Endothelial cell of umbilical vein (primary cell): Measurements from ENCODE around the gene PIK3CB. TPM values are rescaled to one million over a fixed set of nuclear protein-coding genes. Genes with fewer than 3 reads are reported as not detected.

Experiments used
- BruUV-seq: library from RNA; stranded (reverse); fragments of 400-500 nt; replicated peaks from 2 replicates; lab custom pipeline; 2021; lab: Mats Ljungman, UMichigan
- CTCF ChIA-PET: fragments of 300-600, 350-600 bp; sonication (Branson Sonifier 250); formaldehyde crosslinking; loops from one replicate; lab custom pipeline; 2021; ENCODE audit warnings: antibody characterized with exemption, inconsistent platforms; lab: Charles Lee
- POLR2A ChIA-PET: fragments of 300-600, 350-600 bp; sonication (Branson Sonifier 250); formaldehyde crosslinking; loops from one replicate; lab custom pipeline; 2021; ENCODE audit warnings: antibody characterized with exemption, inconsistent platforms; lab: Charles Lee
- DNase-seq: peaks from one replicate; pipeline ENCODE4 v3.0.0-alpha.2; 2011; ENCODE audit warnings: low read depth, low spot score
- FAIRE-seq: peaks from 2 replicates; lab custom pipeline; 2011; peaks lifted over from hg19 to GRCh38; lab: Jason Lieb, UNC
- H2AFZ ChIP-seq: 2 replicates; pipeline ENCODE4 v1.6.0; 2012; ENCODE audit warnings: low read depth, low read length, control low read depth, inconsistent platforms
- H3K27ac ChIP-seq: 2 replicates; pipeline ENCODE4 v1.5.1; 2011; ENCODE audit warnings: low read depth, mild to moderate bottlenecking, control low read depth, low read length, moderate library complexity; ENCODE audit not compliant: insufficient read depth
- H3K27me3 ChIP-seq, 2 experiments: 2 replicates each; pipeline versions ENCODE4 v1.6.0 to v1.6.1; 2011; ENCODE audit warnings: low read length in 2 of 2, mixed read lengths in 1 of 2; ENCODE audit not compliant: control insufficient read depth in 2 of 2, insufficient read depth in 2 of 2
- H3K36me3 ChIP-seq, 2 experiments: 2 replicates in 1 of 2; 3 replicates in 1 of 2; pipeline ENCODE4 v1.5.1; 2011; ENCODE audit warnings: low read length in 2 of 2, mild to moderate bottlenecking in 1 of 2, moderate library complexity in 1 of 2; ENCODE audit not compliant: control insufficient read depth in 2 of 2, insufficient read depth in 2 of 2; ENCODE audit errors: extremely low read depth in 1 of 2
- H3K4me1 ChIP-seq: 3 replicates; pipeline ENCODE4 v1.5.1; 2011; ENCODE audit warnings: mild to moderate bottlenecking, low read length; ENCODE audit not compliant: control insufficient read depth, insufficient read depth; ENCODE audit errors: extremely low read depth
- H3K4me2 ChIP-seq: 2 replicates; pipeline ENCODE4 v1.6.1; 2011; ENCODE audit warnings: low read length, control low read depth, mixed read lengths; ENCODE audit not compliant: insufficient read depth
- H3K4me3 ChIP-seq, 3 experiments: fragments of 200-600 bp in 1 of 3; sonication (generic), shearing (Covaris generic) in 1 of 3; replicated peaks in 1 of 3; 2 replicates each; pipeline ENCODE4 v1.5.1; 2011 to 2016; ENCODE audit warnings: control low read depth in 3 of 3, low read length in 3 of 3, mild to moderate bottlenecking in 2 of 3, inconsistent platforms in 1 of 3, low read depth in 1 of 3, moderate library complexity in 1 of 3; ENCODE audit not compliant: insufficient read depth in 1 of 3
- H3K79me2 ChIP-seq: 2 replicates; pipeline ENCODE4 v1.6.0; 2012; ENCODE audit warnings: low read length, inconsistent platforms; ENCODE audit not compliant: control insufficient read depth, insufficient read depth
- H3K9ac ChIP-seq: replicated peaks from 2 replicates; pipeline ENCODE3; 2011; ENCODE audit warnings: low read length, control low read depth; ENCODE audit not compliant: insufficient read depth; ENCODE audit errors: extremely low read depth
- H3K9me1 ChIP-seq: replicated peaks from 3 replicates; pipeline ENCODE4 v1.6.0; 2011; ENCODE audit warnings: mild to moderate bottlenecking, low read length; ENCODE audit not compliant: control insufficient read depth, insufficient read depth; ENCODE audit errors: extremely low read depth
- H3K9me3 ChIP-seq: replicated peaks from 2 replicates; pipeline ENCODE4 v1.5.1; 2012; ENCODE audit warnings: low read length, inconsistent platforms; ENCODE audit not compliant: control insufficient read depth, insufficient read depth
- H4K20me1 ChIP-seq: replicated peaks from 2 replicates; pipeline ENCODE3; 2011; ENCODE audit warnings: mild to moderate bottlenecking, low read length; ENCODE audit not compliant: control insufficient read depth, insufficient read depth; ENCODE audit errors: extremely low read depth
- EZH2 ChIP-seq: IDR thresholded peaks from 2 replicates; pipeline ENCODE4 v1.6.1; 2012; ENCODE audit warnings: borderline replicate concordance, low read depth, mild to moderate bottlenecking, moderate library complexity, low read length, inconsistent platforms; ENCODE audit not compliant: severe bottlenecking
- FOS ChIP-seq: IDR thresholded peaks from 2 replicates; pipeline ENCODE4 v1.6.1; 2011; ENCODE audit warnings: mild to moderate bottlenecking, low read length, moderate library complexity, borderline replicate concordance; ENCODE audit not compliant: insufficient read depth
- GATA2 ChIP-seq: IDR thresholded peaks from 2 replicates; pipeline ENCODE4 v1.7.0; 2011; ENCODE audit warnings: low read depth, mild to moderate bottlenecking, moderate library complexity, mixed read lengths, low read length; ENCODE audit not compliant: insufficient read length, insufficient read depth
- JUN ChIP-seq: IDR thresholded peaks from 2 replicates; pipeline ENCODE4 v1.6.1; 2011; ENCODE audit warnings: borderline replicate concordance, low read depth; ENCODE audit not compliant: insufficient read length, insufficient read depth
- MYC ChIP-seq: IDR thresholded peaks from one replicate; pipeline ENCODE4 v1.6.1; 2011; ENCODE audit warnings: mild to moderate bottlenecking, low read depth, low read length
- POLR2A ChIP-seq: IDR thresholded peaks from 2 replicates; pipeline ENCODE4 v1.6.1; 2012; ENCODE audit warnings: low read depth, mild to moderate bottlenecking, control low read depth, low read length
- POLR2AphosphoS5 ChIP-seq: IDR thresholded peaks from 2 replicates; pipeline ENCODE4 v1.6.1; 2012; ENCODE audit warnings: low read depth, mild to moderate bottlenecking, control low read depth, low read length, moderate library complexity; ENCODE audit not compliant: insufficient read depth
- dilution Hi-C: fragments of 300-500 bp; cut with MboI; formaldehyde crosslinking; loops from one replicate; pipeline ENCODE4 v1.15.0; 2019; ENCODE audit warnings: low sequenced_read_pairs; ENCODE audit not compliant: extremely low pct_ligation_motif_present
- intact Hi-C: fragments of 100-400 bp; cut with micrococcal nuclease; formaldehyde crosslinking; loops from one replicate; pipeline ENCODE4 v1.10.0; 2022
- polyA plus RNA-seq, 4 experiments: library from polyadenylated mRNA; depleted of rRNA in 3 of 4; stranded (reverse) in 3 of 4; unstranded in 1 of 4; fragments of >200 nt; gene quantifications; 2 replicates each; pipeline versions ENCODE4 v1.2.1 to v1.2.3, GENCODE V29; 2011 to 2012; ENCODE audit warnings: missing spikeins in 1 of 4
- total RNA-seq: library from RNA; stranded (reverse); gene quantifications from 2 replicates; pipeline ENCODE4 v1.2.3, GENCODE V29; 2021
- TF ChIP-seq, protein P1 (sequence below): IDR thresholded peaks from 2 replicates; pipeline ENCODE4 v1.6.1; 2011; ENCODE audit not compliant: insufficient read depth, insufficient read length
- TF ChIP-seq, protein P2 (sequence below), 2 donors: IDR thresholded peaks; 1 replicate in 1 of 2; 2 replicates in 1 of 2; pipeline ENCODE4 v1.5.1; 2011; ENCODE audit warnings: low read length in 2 of 2, mild to moderate bottlenecking in 2 of 2, moderate library complexity in 2 of 2, control low read depth in 1 of 2, inconsistent platforms in 1 of 2, low read depth in 1 of 2; ENCODE audit not compliant: insufficient read depth in 1 of 2; ENCODE audit errors: extremely low read depth in 1 of 2

Gene PIK3CB
- total and polyA plus RNA-seq, 2 donors (not counting 3 experiments of a cell fraction or from before 2014, with no cell fraction given): 9.0 to 29.8 TPM

- ChIA-PET CTCF (interaction anchor here (1.1 kb wide), 1 partner anchor 8 kb away, joined by 3 read pairs; no protein-coding TSS in a partner anchor), POLR2A (no interaction called here)
- H3K4me3 ChIP-seq: no peak overlapping the region
- no peaks in the 10 kb centered on the region for H3K9me1 ChIP-seq
- no peaks in the 10 kb centered on the region for H4K20me1 ChIP-seq
- H3K9ac ChIP-seq: no peak overlapping the region
- no peak overlapping the region for H2AFZ ChIP-seq
- H3K27me3 ChIP-seq: no peaks in the 10 kb centered on the region
- dilution Hi-C loops: no loop called here
- DNase-seq: no peak
- H3K36me3 ChIP-seq: no peaks in the 10 kb centered on the region
- no peaks in the 10 kb centered on the region for H3K4me1 ChIP-seq
- intact Hi-C loops: no loop called here
- no peak overlapping the region for H3K4me2 ChIP-seq
- no TSS peak for BruUV-seq
- H3K27ac ChIP-seq: no peak overlapping the region
- TF ChIP-seq FOS (no peak), GATA2 (no peak), POLR2AphosphoS5 (no peak), EZH2 (no peak), POLR2A (no peak), JUN (no peak), MYC (no peak)
- TF ChIP-seq, protein P1, sequence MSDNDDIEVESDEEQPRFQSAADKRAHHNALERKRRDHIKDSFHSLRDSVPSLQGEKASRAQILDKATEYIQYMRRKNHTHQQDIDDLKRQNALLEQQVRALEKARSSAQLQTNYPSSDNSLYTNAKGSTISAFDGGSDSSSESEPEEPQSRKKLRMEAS: no peak
- TF ChIP-seq, protein P2, sequence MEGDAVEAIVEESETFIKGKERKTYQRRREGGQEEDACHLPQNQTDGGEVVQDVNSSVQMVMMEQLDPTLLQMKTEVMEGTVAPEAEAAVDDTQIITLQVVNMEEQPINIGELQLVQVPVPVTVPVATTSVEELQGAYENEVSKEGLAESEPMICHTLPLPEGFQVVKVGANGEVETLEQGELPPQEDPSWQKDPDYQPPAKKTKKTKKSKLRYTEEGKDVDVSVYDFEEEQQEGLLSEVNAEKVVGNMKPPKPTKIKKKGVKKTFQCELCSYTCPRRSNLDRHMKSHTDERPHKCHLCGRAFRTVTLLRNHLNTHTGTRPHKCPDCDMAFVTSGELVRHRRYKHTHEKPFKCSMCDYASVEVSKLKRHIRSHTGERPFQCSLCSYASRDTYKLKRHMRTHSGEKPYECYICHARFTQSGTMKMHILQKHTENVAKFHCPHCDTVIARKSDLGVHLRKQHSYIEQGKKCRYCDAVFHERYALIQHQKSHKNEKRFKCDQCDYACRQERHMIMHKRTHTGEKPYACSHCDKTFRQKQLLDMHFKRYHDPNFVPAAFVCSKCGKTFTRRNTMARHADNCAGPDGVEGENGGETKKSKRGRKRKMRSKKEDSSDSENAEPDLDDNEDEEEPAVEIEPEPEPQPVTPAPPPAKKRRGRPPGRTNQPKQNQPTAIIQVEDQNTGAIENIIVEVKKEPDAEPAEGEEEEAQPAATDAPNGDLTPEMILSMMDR (IDR thresholded peaks at IDR 0.05; ENCODE audit: extremely low read depth in 1 of 2, insufficient read depth in 1 of 2, low read depth in 1 of 2, low read length in 2 of 2): no peak
- no peaks in the 10 kb centered on the region for H3K9me3 ChIP-seq
- no peak for FAIRE-seq
- peaks cover 6% of the 10 kb centered on the region for H3K79me2 ChIP-seq
Measured at GRCh38 chr3:138782755-138783154, 52.0 kb downstream of the PIK3CB start.
